OCI-LY7 (cell line): ENCODE results near the gene NFYC.

Experiments
- CTCF ChIP-seq: fragments of 200-600 bp; sonication (generic); conservative IDR thresholded peaks from 2 replicates; pipeline ENCODE4 v1.5.1; 2014; ENCODE audit warnings: mild to moderate bottlenecking, antibody characterized with exemption, low read length, moderate library complexity, mixed read lengths
- EZH2phosphoT487 ChIP-seq: fragments of 200-600 bp; sonication (generic); IDR thresholded peaks from 2 replicates; pipeline ENCODE4 v1.6.1; 2018; ENCODE audit warnings: low read depth, borderline replicate concordance, mild to moderate bottlenecking, mixed run types, antibody characterized with exemption, low read length, moderate library complexity, mixed read lengths

- no peak for TF ChIP-seq CTCF
- TF ChIP-seq EZH2phosphoT487: no peak
Measured at GRCh38 chr1:40784771-40785151, 93.3 kb downstream of the NFYC start.
